ENCODE data around the gene KAT7.

KAT7 gene

GRCh38 chr17:49746791-49747490, 41.5 kb upstream of the KAT7 start:
- no peak for TF ChIP-seq CTCF (IDR thresholded peaks at IDR 0.05; ENCODE audit: control insufficient read depth, extremely low read depth, insufficient read depth)
- no peak overlapping the region for H3K4me3 ChIP-seq (ENCODE audit: low read depth, low read length)
- no peak for DNase-seq (ENCODE audit: low read depth)

- no peak for TF ChIP-seq CTCF (IDR thresholded peaks at IDR 0.05; ENCODE audit: control insufficient read depth, extremely low read depth, insufficient read depth)
- no peak for DNase-seq (ENCODE audit: low read depth)
- H3K4me3 ChIP-seq (ENCODE audit: low read depth, low read length): no peak overlapping the region
Observed at GRCh38 chr17:49747632-49748031, 40.8 kb upstream of the KAT7 start.

- no peak overlapping the region for H3K4me3 ChIP-seq (ENCODE audit: low read depth, low read length)
- TF ChIP-seq CTCF (IDR thresholded peaks at IDR 0.05; ENCODE audit: control insufficient read depth, extremely low read depth, insufficient read depth): no peak
- DNase-seq (ENCODE audit: low read depth): no peak
Observed at GRCh38 chr17:49748223-49748622, 40.3 kb upstream of the KAT7 start.

GRCh38 chr17:49748791-49749190, 39.7 kb upstream of the KAT7 start:
- TF ChIP-seq CTCF (IDR thresholded peaks at IDR 0.05; ENCODE audit: control insufficient read depth, extremely low read depth, insufficient read depth): no peak
- DNase-seq (ENCODE audit: low read depth): no peak
- no peak overlapping the region for H3K4me3 ChIP-seq (ENCODE audit: low read depth, low read length)

- no peak for DNase-seq (ENCODE audit: low read depth)
- TF ChIP-seq CTCF (IDR thresholded peaks at IDR 0.05; ENCODE audit: control insufficient read depth, extremely low read depth, insufficient read depth): no peak
- no peak overlapping the region for H3K4me3 ChIP-seq (ENCODE audit: low read depth, low read length)
Observed at GRCh38 chr17:49749730-49750129, 38.8 kb upstream of the KAT7 start.

GRCh38 chr17:49752508-49752907, 36.0 kb upstream of the KAT7 start:
- no peak for TF ChIP-seq CTCF (IDR thresholded peaks at IDR 0.05; ENCODE audit: control insufficient read depth, extremely low read depth, insufficient read depth)
- no peak overlapping the region for H3K4me3 ChIP-seq (ENCODE audit: low read depth, low read length)
- DNase-seq (ENCODE audit: low read depth): no peak

GRCh38 chr17:49753959-49754391, 34.5 kb upstream of the KAT7 start:
- TF ChIP-seq CTCF (IDR thresholded peaks at IDR 0.05; ENCODE audit: control insufficient read depth, extremely low read depth, insufficient read depth): no peak
- no peak overlapping the region for H3K4me3 ChIP-seq (ENCODE audit: low read depth, low read length)
- no peak for DNase-seq (ENCODE audit: low read depth)
